Activated CD4-positive, alpha-beta memory T cell treated with anti-CD3 and anti-CD28 coated beads for 36 hours (primary cell): Measurements from ENCODE around the gene RIMBP3C. TPM values are rescaled to one million over a fixed set of nuclear protein-coding genes. Genes with fewer than 3 reads are reported as not detected.
A peak's percentile ranks its signal among the peaks of the same experiment; 100 is the strongest.
"Not testable (repeated sequence)": the region's sequence is repeated elsewhere in the genome, so short reads cannot be mapped to it uniquely, and the experiment has no call there.

Experiments used
- CTCF ChIA-PET: fragments of 350-600 bp; sonication (Branson Sonifier 250); formaldehyde crosslinking; loops from one replicate; lab custom pipeline; 2021; ENCODE audit warnings: antibody characterized with exemption, inconsistent platforms; lab: Charles Lee
- POLR2A ChIA-PET: fragments of 350-600 bp; sonication (Branson Sonifier 250); formaldehyde crosslinking; loops from one replicate; lab custom pipeline; 2021; ENCODE audit warnings: antibody characterized with exemption; lab: Charles Lee
- DNase-seq: peaks from one replicate; pipeline ENCODE4 v3.0.0-alpha.2; 2020
- H3K27ac Mint-ChIP-seq: one replicate; pipeline ENCODE4 v1.8.0; 2021; ENCODE audit warnings: mixed read lengths
- H3K27me3 Mint-ChIP-seq: one replicate; pipeline ENCODE4 v1.8.0; 2021; ENCODE audit warnings: mixed read lengths
- H3K36me3 Mint-ChIP-seq: one replicate; pipeline ENCODE4 v1.8.0; 2021; ENCODE audit warnings: mixed read lengths
- H3K4me1 Mint-ChIP-seq: one replicate; pipeline ENCODE4 v1.8.0; 2021; ENCODE audit warnings: low read depth, mixed read lengths
- H3K4me3 Mint-ChIP-seq: one replicate; pipeline ENCODE4 v1.8.0; 2021; ENCODE audit warnings: mild to moderate bottlenecking, mixed read lengths
- H3K9me3 Mint-ChIP-seq: one replicate; pipeline ENCODE4 v1.8.0; 2021; ENCODE audit warnings: mixed read lengths
- intact Hi-C: fragments of 100-400 bp; cut with micrococcal nuclease; formaldehyde crosslinking; loops from one replicate; pipeline ENCODE4 v1.15.1; 2023
- total RNA-seq, 2 experiments: library from RNA; stranded (reverse); gene quantifications; one replicate each; pipeline ENCODE4 v1.2.3, GENCODE V29; 2021

Gene RIMBP3C
- total RNA-seq, 2 experiments from 2014 or later, result 0.46 TPM; not detected in 1

GRCh38 chr22:21569459-21570170 lies 18.4 kb upstream of the RIMBP3C start:
- no peaks in the 10 kb centered on the region for H3K27me3 Mint-ChIP-seq
- H3K36me3 Mint-ChIP-seq, result peaks cover 20% of the 10 kb centered on the region
- H3K4me3 Mint-ChIP-seq, result peak overlapping the region; percentile 94
- DNase-seq, result no peak
- intact Hi-C loops, result loop anchor here (2.0 kb wide), 1 partner anchor 61 kb away; the partner anchor contains the start of gene YDJC
- no peaks in the 10 kb centered on the region for H3K9me3 Mint-ChIP-seq
- ChIA-PET POLR2A (interaction anchor here (1.1 to 2.6 kb wide), 3 partner anchors 18 to 59 kb away, joined by 3 to 12 read pairs (median 3); partner anchors contain the start of gene YDJC), CTCF (interaction anchor here (1.1 to 2.2 kb wide), 2 partner anchors 60 to 77 kb away, joined by 4 to 11 read pairs; no protein-coding TSS in a partner anchor)
- peak overlapping the region; percentile 53 for H3K27ac Mint-ChIP-seq
- H3K4me1 Mint-ChIP-seq, result peaks cover 62% of the 10 kb centered on the region

- peaks cover 57% of the 10 kb centered on the region for H3K4me1 Mint-ChIP-seq
- peak overlapping the region; percentile 94 for H3K27ac Mint-ChIP-seq
- DNase-seq, intact Hi-C loops, H3K27me3 Mint-ChIP-seq, H3K9me3 Mint-ChIP-seq: not testable (repeated sequence)
- peak overlapping the region; percentile 94 for H3K4me3 Mint-ChIP-seq
- peaks cover 20% of the 10 kb centered on the region for H3K36me3 Mint-ChIP-seq
- ChIA-PET CTCF (interaction anchor here (1.1 to 2.2 kb wide), 2 partner anchors 60 to 78 kb away, joined by 4 to 11 read pairs; no protein-coding TSS in a partner anchor), POLR2A (interaction anchor here (1.1 to 2.6 kb wide), 3 partner anchors 18 to 60 kb away, joined by 3 to 12 read pairs (median 3); partner anchors contain the start of gene YDJC)
Measured at GRCh38 chr22:21569076-21569427, 17.8 kb upstream of the RIMBP3C start.

- H3K27ac Mint-ChIP-seq, result peak overlapping the region; percentile 94
- no peaks in the 10 kb centered on the region for H3K9me3 Mint-ChIP-seq
- peaks cover 51% of the 10 kb centered on the region for H3K4me1 Mint-ChIP-seq
- H3K27me3 Mint-ChIP-seq, result no peaks in the 10 kb centered on the region
- peak overlapping the region; percentile 94 for H3K4me3 Mint-ChIP-seq
- peaks cover 20% of the 10 kb centered on the region for H3K36me3 Mint-ChIP-seq
- ChIA-PET CTCF (interaction anchor here (2.2 kb wide), 1 partner anchor 61 kb away, joined by 11 read pairs; no protein-coding TSS in a partner anchor), POLR2A (interaction anchor here (1.1 to 2.6 kb wide), 2 partner anchors 20 to 60 kb away, joined by 3 to 12 read pairs; partner anchors contain the start of gene YDJC)
- intact Hi-C loops, result no loop called here
- peak; percentile 45 for DNase-seq
Measured at GRCh38 chr22:21568347-21569075, 17.2 kb upstream of the RIMBP3C start.

- Mint-ChIP-seq H3K36me3 (peaks cover 16% of the 10 kb centered on the region), H3K4me1 (peaks cover 43% of the 10 kb centered on the region), H3K27me3 (no peaks in the 10 kb centered on the region), H3K27ac (peak within 1 kb of the TSS; percentile 94), H3K9me3 (no peaks in the 10 kb centered on the region), H3K4me3 (peak within 1 kb of the TSS; percentile 94)
- intact Hi-C loops, result loop anchor here (1.0 kb wide), 1 partner anchor 75 kb away; the partner anchor contains the start of gene SDF2L1
- ChIA-PET POLR2A (interaction anchor here (2.6 kb wide), 1 partner anchor 61 kb away, joined by 12 read pairs; the partner anchor contains the start of gene YDJC), CTCF (interaction anchor here (2.2 kb wide), 1 partner anchor 62 kb away, joined by 11 read pairs; no protein-coding TSS in a partner anchor)
- DNase-seq, result peak; percentile 90
Measured at GRCh38 chr22:21567456-21568346, 16.4 kb upstream of the RIMBP3C start, which contains the start of gene UBE2L3. TSS of gene UBE2L3 (plus strand) at chr22:21567714. CDS start at chr22:21567745, 31 bp downstream.

GRCh38 chr22:21564411-21564810 lies 13.2 kb upstream of the RIMBP3C start:
- H3K27me3 Mint-ChIP-seq, result no peaks in the 10 kb centered on the region
- H3K36me3 Mint-ChIP-seq, result peaks cover 4% of the 10 kb centered on the region
- ChIA-PET POLR2A (no interaction called here), CTCF (no interaction called here)
- no peak overlapping the region for H3K27ac Mint-ChIP-seq
- no peaks in the 10 kb centered on the region for H3K9me3 Mint-ChIP-seq
- H3K4me3 Mint-ChIP-seq, result no peak overlapping the region
- peaks cover 12% of the 10 kb centered on the region for H3K4me1 Mint-ChIP-seq
- no peak for DNase-seq
- intact Hi-C loops, result no loop called here

- CTCF ChIA-PET, result no interaction called here
- DNase-seq, result no peak
- H3K36me3 Mint-ChIP-seq, result peaks cover 2% of the 10 kb centered on the region
- H3K27ac Mint-ChIP-seq, result no peak overlapping the region
- intact Hi-C loops, result no loop called here
- POLR2A ChIA-PET, result no interaction called here
- H3K4me3 Mint-ChIP-seq, result no peak overlapping the region
- no peaks in the 10 kb centered on the region for H3K27me3 Mint-ChIP-seq
- H3K4me1 Mint-ChIP-seq, result peaks cover 7% of the 10 kb centered on the region
- no peaks in the 10 kb centered on the region for H3K9me3 Mint-ChIP-seq
Measured at GRCh38 chr22:21563912-21564311, 12.7 kb upstream of the RIMBP3C start.

GRCh38 chr22:21560657-21561056 lies 9.4 kb upstream of the RIMBP3C start:
- not testable (repeated sequence) for H3K27ac Mint-ChIP-seq

GRCh38 chr22:21559345-21560125 lies 8.3 kb upstream of the RIMBP3C start:
- H3K9me3 Mint-ChIP-seq, H3K4me1 Mint-ChIP-seq, POLR2A ChIA-PET, DNase-seq, H3K4me3 Mint-ChIP-seq, H3K36me3 Mint-ChIP-seq, intact Hi-C loops, H3K27me3 Mint-ChIP-seq, CTCF ChIA-PET, H3K27ac Mint-ChIP-seq: not testable (repeated sequence)

More at GRCh38 chr22:21560657-21561056, 9.4 kb upstream of the RIMBP3C start:
- H3K4me3 Mint-ChIP-seq, POLR2A ChIA-PET, CTCF ChIA-PET, H3K27me3 Mint-ChIP-seq, DNase-seq, intact Hi-C loops, H3K36me3 Mint-ChIP-seq, H3K4me1 Mint-ChIP-seq, H3K9me3 Mint-ChIP-seq: not testable (repeated sequence)

GRCh38 chr22:21550678-21551047 lies 598 bp downstream of the RIMBP3C start:
- H3K27me3 Mint-ChIP-seq, intact Hi-C loops, H3K27ac Mint-ChIP-seq, H3K4me3 Mint-ChIP-seq, DNase-seq, H3K36me3 Mint-ChIP-seq, POLR2A ChIA-PET, CTCF ChIA-PET, H3K9me3 Mint-ChIP-seq, H3K4me1 Mint-ChIP-seq: not testable (repeated sequence)

GRCh38 chr22:21550008-21550677 lies 1.1 kb downstream of the RIMBP3C start:
- H3K9me3 Mint-ChIP-seq, H3K4me3 Mint-ChIP-seq, H3K36me3 Mint-ChIP-seq, H3K27ac Mint-ChIP-seq, intact Hi-C loops, H3K4me1 Mint-ChIP-seq, H3K27me3 Mint-ChIP-seq, POLR2A ChIA-PET, CTCF ChIA-PET, DNase-seq: not testable (repeated sequence)
